GM12874 (cell line): ENCODE results near the gene ACCSL.

Experiments
- CTCF ChIP-seq: IDR thresholded peaks from 2 replicates; pipeline ENCODE4 v1.5.1; 2011; ENCODE audit warnings: low read depth, mild to moderate bottlenecking, control low read depth, low read length, moderate library complexity; ENCODE audit not compliant: insufficient read depth

ACCSL gene

GRCh38 chr11:44065161-44065661, 17.4 kb downstream of the ACCSL start:
- TF ChIP-seq CTCF: no peak

GRCh38 chr11:44065841-44066731, 18.3 kb downstream of the ACCSL start, which contains the start of gene ACCS:
Gene ACCS, plus strand, starts transcription at chr11:44066270. Its CDS starts 1,358 bp downstream, at chr11:44067628.
- TF ChIP-seq CTCF: peak; percentile 92

- no peak for TF ChIP-seq CTCF
Measured at GRCh38 chr11:44066732-44067141, 19.0 kb downstream of the ACCSL start.

- no peak for TF ChIP-seq CTCF
Measured at GRCh38 chr11:44067266-44067665, 19.5 kb downstream of the ACCSL start.

- no peak for TF ChIP-seq CTCF
Measured at GRCh38 chr11:44068180-44068579, 20.4 kb downstream of the ACCSL start.

GRCh38 chr11:44071157-44071556, 23.4 kb downstream of the ACCSL start:
- TF ChIP-seq CTCF: no peak

GRCh38 chr11:44072757-44073658, 25.2 kb downstream of the ACCSL start:
- TF ChIP-seq CTCF: no peak
